GM21447 (cell line): Measurements from ENCODE around the gene CCDC148.
"Not testable (repeated sequence)": the region's sequence is repeated elsewhere in the genome, so short reads cannot be mapped to it uniquely, and the experiment has no call there.

Source experiments
- ATAC-seq: cut with Tn5 transposase; IDR thresholded peaks from one replicate; pipeline ENCODE4 v1.9.1; 2021; ENCODE audit not compliant: unreplicated experiment

The CCDC148 gene

GRCh38 chr2:158359846-158360245 lies 96.7 kb downstream of the CCDC148 start:
- ATAC-seq = no peak

- no peak for ATAC-seq
These were observed 98.9 kb downstream of the CCDC148 start for GRCh38 chr2:158357699-158358098.

GRCh38 chr2:158357122-158357521 lies 99.4 kb downstream of the CCDC148 start:
- ATAC-seq = no peak

- ATAC-seq = not testable (repeated sequence)
These were observed 105.1 kb downstream of the CCDC148 start for GRCh38 chr2:158351466-158351816.

GRCh38 chr2:158350751-158351465 lies 105.6 kb downstream of the CCDC148 start:
- not testable (repeated sequence) for ATAC-seq

GRCh38 chr2:158346032-158346431 lies 110.5 kb downstream of the CCDC148 start:
- no peak for ATAC-seq

- no peak for ATAC-seq
These were observed 117.0 kb downstream of the CCDC148 start for GRCh38 chr2:158339513-158339912.

- no peak for ATAC-seq
These were observed 119.5 kb downstream of the CCDC148 start for GRCh38 chr2:158337018-158337417.

GRCh38 chr2:158331799-158332198 lies 124.8 kb downstream of the CCDC148 start:
- ATAC-seq = not testable (repeated sequence)

GRCh38 chr2:158325782-158326340 lies 130.7 kb downstream of the CCDC148 start:
- no peak for ATAC-seq

- no peak for ATAC-seq
These were observed 131.3 kb downstream of the CCDC148 start for GRCh38 chr2:158325031-158325781.

- ATAC-seq = no peak
These were observed 133.2 kb downstream of the CCDC148 start for GRCh38 chr2:158323381-158323780.

GRCh38 chr2:158321264-158321663 lies 135.3 kb downstream of the CCDC148 start:
- no peak for ATAC-seq

GRCh38 chr2:158319269-158319668 lies 137.3 kb downstream of the CCDC148 start:
- no peak for ATAC-seq

- ATAC-seq = peak; percentile 54
These were observed 138.9 kb downstream of the CCDC148 start for GRCh38 chr2:158317642-158318041.

GRCh38 chr2:158315803-158316414 lies 140.6 kb downstream of the CCDC148 start:
- peak; percentile 50 for ATAC-seq

- ATAC-seq = no peak
These were observed 141.6 kb downstream of the CCDC148 start for GRCh38 chr2:158315000-158315399.

- ATAC-seq = no peak
These were observed 142.8 kb downstream of the CCDC148 start for GRCh38 chr2:158313734-158314133.

- no peak for ATAC-seq
These were observed 143.6 kb downstream of the CCDC148 start for GRCh38 chr2:158312981-158313380.

GRCh38 chr2:158310407-158310806 lies 146.1 kb downstream of the CCDC148 start:
- not testable (repeated sequence) for ATAC-seq

GRCh38 chr2:158305501-158305900 lies 151.1 kb downstream of the CCDC148 start:
- ATAC-seq = no peak

GRCh38 chr2:158300394-158300793 lies 156.2 kb downstream of the CCDC148 start:
- no peak for ATAC-seq
